HG03108 (cell line): ENCODE data around the gene DOC2A.
A peak's percentile ranks its signal among the peaks of the same experiment; 100 is the strongest.
"Not testable (repeated sequence)": the region's sequence is repeated elsewhere in the genome, so short reads cannot be mapped to it uniquely, and the experiment has no call there.

Experiments
- ATAC-seq: cut with Tn5 transposase; IDR thresholded peaks from one replicate; pipeline ENCODE4 v1.9.1; 2021; ENCODE audit warnings: moderate library complexity; ENCODE audit not compliant: unreplicated experiment

The DOC2A gene

GRCh38 chr16:30010844-30011713 lies at the start of gene DOC2A:
TSS of gene DOC2A (minus strand) at chr16:30011027. CDS start at chr16:30010222, 805 bp downstream.
- no peak for ATAC-seq

GRCh38 chr16:30060346-30060745 lies 49.5 kb upstream of the DOC2A start:
- no peak for ATAC-seq

GRCh38 chr16:30054959-30055553 lies 44.2 kb upstream of the DOC2A start:
- ATAC-seq: no peak

DNA sequence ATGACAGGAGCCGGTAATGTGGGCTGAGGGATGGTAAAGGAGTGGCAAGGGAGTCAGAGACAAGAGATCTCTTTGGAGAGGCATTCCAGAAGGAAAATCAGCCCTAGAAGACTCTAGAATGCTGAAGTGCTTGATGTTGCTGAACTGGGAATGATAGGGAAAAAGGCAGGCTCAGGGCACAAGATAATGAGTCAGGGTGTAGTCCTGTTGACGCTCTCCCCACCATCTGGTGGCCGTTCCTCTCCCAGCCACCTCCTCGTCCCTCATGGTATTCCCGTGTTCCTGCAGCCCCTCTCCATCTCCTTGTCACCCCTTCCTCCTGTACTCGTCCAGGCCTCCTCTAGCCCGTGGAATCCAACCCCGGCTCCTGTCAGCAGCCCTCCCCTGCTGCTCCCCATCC lies 43.6 kb upstream of the DOC2A start:
- ATAC-seq: no peak

GRCh38 chr16:30053376-30054015 lies 42.7 kb upstream of the DOC2A start:
- peak; percentile 9 for ATAC-seq

DNA sequence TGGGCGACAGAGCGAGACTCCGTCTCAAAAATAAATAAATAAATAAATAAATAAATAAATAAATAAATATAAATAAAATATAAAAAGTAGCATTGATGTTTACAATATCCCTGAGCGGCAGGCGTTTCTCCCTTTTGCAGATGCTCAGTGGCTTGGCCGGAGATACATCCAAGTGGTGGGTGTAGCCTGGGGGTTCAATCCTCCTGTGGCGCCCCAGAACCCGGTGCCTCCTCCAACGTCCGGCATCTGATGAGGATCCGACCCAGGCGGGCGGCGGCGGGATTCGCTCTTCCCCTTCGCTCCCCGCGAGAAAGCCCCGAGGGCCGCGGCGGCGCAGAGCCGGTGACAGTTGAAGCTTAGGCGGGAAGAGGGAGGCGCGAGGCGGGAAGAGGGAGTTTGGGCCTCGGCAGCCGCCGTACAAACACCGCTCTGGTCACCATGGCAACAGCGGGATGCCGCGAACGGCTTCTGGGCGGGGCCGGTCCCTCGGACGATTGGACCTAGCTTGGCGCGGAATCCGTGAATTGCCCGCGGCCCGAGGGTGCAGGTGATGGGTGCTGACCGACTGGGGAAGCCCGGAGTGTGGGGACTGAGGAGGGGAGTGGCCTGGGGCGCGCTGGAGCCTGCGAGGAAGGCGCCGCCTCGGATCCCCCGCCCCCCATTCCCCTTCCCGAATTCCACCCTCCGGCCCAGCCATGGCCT lies 42.0 kb upstream of the DOC2A start:
- ATAC-seq: peak; percentile 54

DNA sequence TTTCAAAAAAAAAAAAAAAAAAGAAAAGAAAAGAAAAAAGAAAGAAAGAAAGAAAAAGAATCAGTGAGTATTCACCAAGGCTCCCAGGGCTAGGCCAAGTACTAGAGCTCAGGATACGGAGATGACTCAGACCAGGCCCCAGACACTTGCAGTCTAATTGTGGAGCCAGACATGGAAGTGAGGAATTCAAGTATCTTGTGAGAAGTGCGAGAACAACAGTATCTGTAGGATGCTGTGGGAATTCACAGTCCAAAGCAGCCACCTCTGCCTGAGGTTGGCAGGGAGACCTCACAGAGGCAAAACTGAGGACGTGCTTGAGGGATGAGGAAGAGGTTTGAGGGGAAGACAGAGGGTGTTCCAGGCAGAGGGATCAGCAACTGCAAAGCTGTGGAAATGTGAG lies 40.7 kb upstream of the DOC2A start:
- no peak for ATAC-seq

GRCh38 chr16:30049871-30050270 lies 39.0 kb upstream of the DOC2A start:
- no peak for ATAC-seq

DNA sequence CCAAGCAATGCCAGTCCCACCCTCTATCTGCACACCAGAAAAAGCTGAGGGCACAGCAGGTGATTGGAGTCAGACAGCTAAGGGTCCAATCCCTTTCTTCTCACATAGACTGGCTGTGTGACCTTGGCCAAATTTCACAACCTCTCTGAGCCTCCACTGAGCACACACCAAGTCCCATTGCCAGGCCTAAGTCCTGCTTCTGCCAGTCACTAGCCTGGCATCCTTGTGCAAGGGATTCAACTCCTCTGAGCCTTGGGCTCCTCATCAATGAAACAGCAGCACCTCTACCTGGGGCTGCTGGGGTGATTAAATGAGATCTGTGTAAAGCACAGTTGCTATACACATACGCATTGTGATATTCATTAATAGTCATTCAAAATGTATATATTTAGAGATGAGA lies 35.8 kb upstream of the DOC2A start:
- ATAC-seq: no peak

GRCh38 chr16:30046178-30046577 lies 35.4 kb upstream of the DOC2A start:
- ATAC-seq: no peak

- no peak for ATAC-seq
Measured at GRCh38 chr16:30041841-30042240, 31.0 kb upstream of the DOC2A start.

DNA sequence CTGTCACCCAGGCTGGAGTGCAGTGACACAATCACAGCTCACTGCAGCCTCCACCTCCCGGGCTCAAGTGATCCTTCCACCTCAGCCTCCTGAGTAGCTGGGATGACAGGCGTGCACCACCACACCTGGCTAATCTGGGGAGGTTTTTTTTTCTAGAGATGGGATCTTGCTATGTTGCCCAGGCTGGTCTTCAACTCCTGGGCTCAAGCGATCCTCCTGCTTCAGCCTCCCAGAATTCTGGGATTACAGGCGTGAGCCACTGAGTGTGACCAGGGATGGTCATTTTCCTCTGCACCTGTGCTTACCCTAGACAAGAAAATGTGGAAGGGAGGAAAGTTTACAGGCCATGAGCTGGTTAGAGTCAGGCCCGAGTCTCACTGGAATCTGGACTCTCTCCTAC lies 29.9 kb upstream of the DOC2A start:
- not testable (repeated sequence) for ATAC-seq

GRCh38 chr16:30040221-30040620 lies 29.4 kb upstream of the DOC2A start:
- ATAC-seq: no peak

GRCh38 chr16:30033270-30033669 lies 22.4 kb upstream of the DOC2A start:
- no peak for ATAC-seq

- ATAC-seq: no peak
Measured at GRCh38 chr16:30032083-30032819, 21.4 kb upstream of the DOC2A start.

- ATAC-seq: no peak
Measured at GRCh38 chr16:30031477-30031918, 20.7 kb upstream of the DOC2A start.

DNA sequence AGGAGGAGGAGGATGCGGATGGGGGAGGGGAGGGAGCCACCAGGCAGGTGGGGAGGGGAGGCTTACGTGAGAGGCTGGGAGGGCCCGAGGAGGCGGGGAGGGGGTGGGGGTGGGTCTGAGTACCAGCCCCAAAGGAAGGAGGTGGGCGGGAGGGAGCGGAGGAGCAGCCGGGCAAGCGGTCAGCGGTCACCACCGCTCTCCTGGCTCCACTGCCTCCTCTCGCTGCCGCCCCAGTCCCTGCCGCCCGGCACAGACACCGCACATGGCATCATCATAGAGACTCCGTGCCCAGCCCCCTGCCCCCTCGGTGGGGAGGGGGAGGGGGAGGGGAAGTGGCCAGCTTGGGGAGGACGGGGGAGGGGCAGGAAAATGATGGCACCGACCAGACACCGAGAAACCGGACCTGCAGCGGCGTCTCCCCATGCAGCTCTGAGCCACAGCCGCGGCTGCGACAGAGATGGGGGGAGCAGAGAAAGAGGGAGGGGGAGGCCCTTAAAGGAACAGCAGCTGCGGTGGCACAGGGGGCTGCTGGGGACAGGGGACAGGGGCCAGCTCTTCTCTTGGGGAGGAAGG lies 20.1 kb upstream of the DOC2A start, which contains the start of gene TLCD3B:
Gene TLCD3B, minus strand, starts transcription at position 431 of the 573 bp plus-strand sequence. CDS start 744 bp downstream, outside the sequence.
- ATAC-seq: no peak

DNA sequence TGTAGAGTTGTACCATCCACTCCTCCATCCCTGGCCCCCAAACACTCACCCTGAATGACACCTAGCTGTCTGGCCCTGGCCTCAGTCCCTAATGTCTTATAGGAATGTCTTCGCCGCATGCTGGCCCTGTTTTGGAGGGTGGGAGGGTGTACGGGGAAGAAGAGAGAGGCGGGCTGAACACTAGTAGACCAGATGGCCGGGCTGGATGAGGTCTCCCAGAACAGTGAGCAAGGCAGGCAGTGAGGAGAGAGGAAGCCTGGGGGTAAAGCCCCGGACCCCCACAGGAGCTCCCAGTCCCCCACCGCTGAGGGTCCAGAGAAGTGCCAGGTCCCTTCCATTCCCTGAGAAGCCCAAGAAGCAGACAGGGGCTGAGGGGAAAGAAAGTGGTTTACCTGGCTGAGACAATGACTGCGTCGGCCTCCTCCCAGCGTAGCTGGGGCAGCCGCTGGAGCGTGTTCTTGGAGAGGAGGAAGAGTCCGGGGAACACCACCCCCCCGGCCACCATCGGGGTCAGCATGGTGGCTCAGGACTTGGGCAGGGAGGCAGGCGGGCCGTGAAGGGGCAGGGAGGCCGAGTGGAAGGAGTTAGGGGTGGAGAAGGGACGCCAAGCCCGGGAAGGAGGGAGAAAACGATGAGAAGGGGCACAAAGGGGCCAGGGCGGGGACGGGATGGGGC lies 19.3 kb upstream of the DOC2A start:
- ATAC-seq: no peak

- no peak for ATAC-seq
Measured at GRCh38 chr16:30028438-30029076, 17.7 kb upstream of the DOC2A start.
